Right kidney (tissue), 1 donor: ENCODE measurements around the gene ANKRD49.
A peak's percentile ranks its signal among the peaks of the same experiment; 100 is the strongest.
"Not testable (repeated sequence)": the region's sequence is repeated elsewhere in the genome, so short reads cannot be mapped to it uniquely, and the experiment has no call there.

Source experiments
- DNase-seq: peaks from one replicate; pipeline ENCODE4 v3.0.0-alpha.2; 2016

The ANKRD49 gene

GRCh38 chr11:94504689-94505293 is 11.0 kb downstream of the ANKRD49 start:
- no peak for DNase-seq

GRCh38 chr11:94506513-94506912 is 12.7 kb downstream of the ANKRD49 start:
- DNase-seq, result not testable (repeated sequence)

- no peak for DNase-seq
Measured at GRCh38 chr11:94507485-94507884, 13.7 kb downstream of the ANKRD49 start.

- DNase-seq, result peak; percentile 77
Measured at GRCh38 chr11:94511932-94512781, 18.4 kb downstream of the ANKRD49 start, which contains the start of gene C11orf97. TSS of gene C11orf97 (plus strand) at chr11:94512461. CDS start at chr11:94512529, 68 bp downstream.

- DNase-seq, result no peak
Measured at GRCh38 chr11:94513091-94513490, 19.3 kb downstream of the ANKRD49 start.

- DNase-seq, result no peak
Measured at GRCh38 chr11:94515398-94515797, 21.6 kb downstream of the ANKRD49 start.

GRCh38 chr11:94516725-94517124 is 22.9 kb downstream of the ANKRD49 start:
- no peak for DNase-seq

GRCh38 chr11:94518300-94518699 is 24.5 kb downstream of the ANKRD49 start:
- DNase-seq, result no peak

GRCh38 chr11:94519478-94520084 is 25.8 kb downstream of the ANKRD49 start:
- peak; percentile 30 for DNase-seq

GRCh38 chr11:94521684-94522083 is 27.9 kb downstream of the ANKRD49 start:
- no peak for DNase-seq

- DNase-seq, result no peak
Measured at GRCh38 chr11:94524341-94524740, 30.6 kb downstream of the ANKRD49 start.

GRCh38 chr11:94525546-94526324 is 32.0 kb downstream of the ANKRD49 start:
- DNase-seq, result peak; percentile 43

- DNase-seq, result no peak
Measured at GRCh38 chr11:94526645-94527438, 33.1 kb downstream of the ANKRD49 start.

- no peak for DNase-seq
Measured at GRCh38 chr11:94528551-94528950, 34.8 kb downstream of the ANKRD49 start.

GRCh38 chr11:94532211-94532610 is 38.4 kb downstream of the ANKRD49 start:
- no peak for DNase-seq

GRCh38 chr11:94533206-94533605 is 39.4 kb downstream of the ANKRD49 start:
- no peak for DNase-seq

- no peak for DNase-seq
Measured at GRCh38 chr11:94533696-94534630, 40.2 kb downstream of the ANKRD49 start.

- no peak for DNase-seq
Measured at GRCh38 chr11:94536386-94536785, 42.6 kb downstream of the ANKRD49 start.

- DNase-seq, result no peak
Measured at GRCh38 chr11:94537031-94537600, 43.3 kb downstream of the ANKRD49 start.

- no peak for DNase-seq
Measured at GRCh38 chr11:94539420-94539819, 45.6 kb downstream of the ANKRD49 start.
